HG03280 (cell line): ENCODE measurements around the gene PAN2.
"Not testable (repeated sequence)": the region's sequence is repeated elsewhere in the genome, so short reads cannot be mapped to it uniquely, and the experiment has no call there.

ENCODE experiments used
- ATAC-seq: cut with Tn5 transposase; IDR thresholded peaks from one replicate; pipeline ENCODE4 v1.9.1; 2021; ENCODE audit warnings: mild to moderate bottlenecking, moderate library complexity; ENCODE audit not compliant: unreplicated experiment

PAN2 gene

GRCh38 chr12:56308714-56309113 is 25.1 kb downstream of the PAN2 start:
- ATAC-seq = no peak

- no peak for ATAC-seq
Measured at GRCh38 chr12:56307221-56307965, 26.4 kb downstream of the PAN2 start.

DNA sequence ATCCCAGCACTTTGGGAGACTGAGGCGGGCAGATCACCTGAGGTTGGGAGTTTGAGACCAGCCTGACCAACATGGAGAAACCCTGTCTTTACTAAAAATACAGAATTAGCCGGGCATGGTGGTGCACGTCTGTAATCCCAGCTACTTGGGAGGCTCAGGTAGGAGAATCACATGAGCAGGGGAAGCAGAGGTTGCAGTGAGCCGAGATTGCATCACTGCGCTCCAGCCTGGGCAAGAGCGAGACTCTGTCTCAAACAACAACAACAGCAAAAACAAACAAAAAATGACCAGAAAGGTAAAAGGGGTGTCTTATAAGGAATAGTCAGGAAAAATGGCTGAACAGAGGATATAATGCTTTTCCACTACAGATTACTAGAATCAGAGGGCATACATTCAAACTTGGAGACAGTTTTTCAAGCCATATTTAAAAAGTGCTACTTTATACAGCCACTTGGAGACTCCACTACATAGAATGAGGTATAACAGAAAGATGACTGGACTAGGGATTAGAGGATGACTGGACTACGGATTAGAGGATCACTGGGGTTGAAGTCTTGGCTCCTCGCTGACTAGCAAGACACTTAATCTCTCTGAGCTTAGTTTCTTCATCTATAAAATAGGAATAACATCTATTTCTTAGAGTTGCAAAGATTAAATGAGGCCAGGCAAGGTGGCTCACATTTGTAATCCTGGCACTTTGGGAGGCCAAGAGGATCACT is 28.8 kb downstream of the PAN2 start:
- ATAC-seq = no peak

GRCh38 chr12:56304276-56304675 is 29.5 kb downstream of the PAN2 start:
- no peak for ATAC-seq

- no peak for ATAC-seq
Measured at GRCh38 chr12:56300644-56301464, 32.9 kb downstream of the PAN2 start.

- peak; percentile 96 for ATAC-seq
Measured at GRCh38 chr12:56299853-56300643, 33.8 kb downstream of the PAN2 start, which contains the start of gene CS. TSS of gene CS (minus strand) at chr12:56300330. CDS start at chr12:56300201, 129 bp downstream.

GRCh38 chr12:56299308-56299852 is 34.4 kb downstream of the PAN2 start:
- no peak for ATAC-seq

- ATAC-seq = no peak
Measured at GRCh38 chr12:56298828-56299227, 35.0 kb downstream of the PAN2 start.

- no peak for ATAC-seq
Measured at GRCh38 chr12:56297400-56297799, 36.4 kb downstream of the PAN2 start.

- ATAC-seq = no peak
Measured at GRCh38 chr12:56296295-56296694, 37.5 kb downstream of the PAN2 start.

DNA sequence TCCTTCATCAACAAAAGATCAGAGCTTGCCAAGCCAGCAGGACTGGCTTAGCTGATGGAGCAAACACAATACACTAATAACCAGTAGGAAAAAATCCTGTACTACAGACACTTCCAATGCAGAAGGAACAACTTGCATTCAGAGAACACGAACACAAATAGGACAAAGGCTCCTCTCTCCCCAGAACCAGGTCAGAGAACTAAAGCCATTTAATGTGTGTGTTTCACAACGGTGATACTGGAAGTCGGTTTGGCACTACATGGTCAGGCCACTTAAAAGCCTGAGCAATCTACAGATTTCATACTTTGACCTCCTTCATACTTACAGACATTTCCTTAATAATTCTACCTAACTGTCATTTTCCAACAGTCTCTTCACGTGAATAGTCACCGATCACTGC is 40.0 kb downstream of the PAN2 start:
- no peak for ATAC-seq

- no peak for ATAC-seq
Measured at GRCh38 chr12:56288705-56289387, 45.0 kb downstream of the PAN2 start.

GRCh38 chr12:56286044-56286830 is 47.6 kb downstream of the PAN2 start:
- no peak for ATAC-seq

DNA sequence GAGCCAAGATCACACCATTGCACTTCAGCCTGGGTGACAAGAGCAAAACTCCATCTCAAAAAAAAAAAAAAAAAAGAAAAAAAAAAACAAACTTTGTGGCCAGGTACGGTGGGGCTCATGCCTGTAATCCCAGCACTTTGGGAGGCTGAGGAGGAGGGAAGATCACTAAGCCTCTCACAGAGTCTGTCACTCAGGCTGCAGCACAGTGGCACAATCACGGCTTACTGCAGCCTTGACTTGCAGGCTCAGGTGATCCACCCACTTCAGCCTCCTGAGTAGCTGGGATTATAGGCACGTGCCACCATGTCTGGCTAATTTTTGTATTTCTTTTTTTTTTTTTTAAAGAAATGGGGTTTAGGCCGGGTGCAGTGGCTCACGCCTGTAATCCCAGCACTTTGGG is 49.5 kb downstream of the PAN2 start:
- ATAC-seq = not testable (repeated sequence)

GRCh38 chr12:56282579-56282978 is 51.2 kb downstream of the PAN2 start:
- no peak for ATAC-seq

GRCh38 chr12:56282030-56282429 is 51.8 kb downstream of the PAN2 start:
- ATAC-seq = no peak

DNA sequence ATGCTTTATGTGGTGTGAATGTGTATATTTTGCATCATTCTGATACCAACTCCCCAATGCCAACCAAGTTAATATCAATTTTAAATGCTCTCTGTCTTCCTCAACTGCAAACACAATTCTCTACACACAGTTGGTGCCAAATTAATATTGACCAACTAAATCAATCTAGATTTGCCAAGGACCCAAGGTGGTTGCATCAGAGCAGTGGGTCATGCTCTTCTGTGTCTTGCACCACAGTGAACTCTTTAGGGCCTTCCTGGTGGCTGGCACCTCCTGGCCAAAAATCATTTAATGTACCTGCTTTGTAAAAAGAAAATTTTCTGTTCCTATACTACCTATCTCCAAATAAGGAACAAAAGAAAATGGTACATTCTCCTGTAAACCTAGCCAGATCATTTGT is 53.0 kb downstream of the PAN2 start:
- ATAC-seq = no peak

DNA sequence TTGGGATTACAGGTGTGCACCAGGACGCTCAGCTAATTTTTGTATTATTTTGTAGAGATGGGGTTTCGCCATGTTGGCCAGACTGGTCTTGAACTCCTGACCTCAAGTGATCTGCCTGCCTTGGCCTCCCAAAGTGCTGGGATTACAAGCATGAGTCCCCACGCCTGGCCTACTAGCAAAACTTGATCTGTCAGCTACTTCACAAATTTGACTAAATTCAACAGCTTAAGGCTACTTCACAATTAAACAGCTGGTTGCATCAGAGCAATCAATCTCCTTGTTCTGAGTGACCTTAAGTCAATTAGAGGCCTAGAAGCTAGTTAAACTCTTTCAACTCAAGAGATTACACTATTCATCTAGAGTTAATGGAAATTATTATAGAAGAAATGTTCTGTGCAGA is 54.9 kb downstream of the PAN2 start:
- no peak for ATAC-seq

GRCh38 chr12:56274299-56274698 is 59.5 kb downstream of the PAN2 start:
- no peak for ATAC-seq
